ENCODE data around the gene RPS6KA5.

- TF ChIP-seq CTCF (IDR thresholded peaks at IDR 0.05; ENCODE audit: insufficient read depth, low read depth, low read length), result no peak
- TF ChIP-seq EZH2 (IDR thresholded peaks at IDR 0.05; ENCODE audit: insufficient read depth, low read length), result no peak
Observed at GRCh38 chr14:90987140-90987539, 73.3 kb downstream of the RPS6KA5 start.

Measured in astrocyte (in vitro differentiated cells and primary cell).